Measurements from ENCODE around the gene ITIH4.

ITIH4 gene

DNA sequence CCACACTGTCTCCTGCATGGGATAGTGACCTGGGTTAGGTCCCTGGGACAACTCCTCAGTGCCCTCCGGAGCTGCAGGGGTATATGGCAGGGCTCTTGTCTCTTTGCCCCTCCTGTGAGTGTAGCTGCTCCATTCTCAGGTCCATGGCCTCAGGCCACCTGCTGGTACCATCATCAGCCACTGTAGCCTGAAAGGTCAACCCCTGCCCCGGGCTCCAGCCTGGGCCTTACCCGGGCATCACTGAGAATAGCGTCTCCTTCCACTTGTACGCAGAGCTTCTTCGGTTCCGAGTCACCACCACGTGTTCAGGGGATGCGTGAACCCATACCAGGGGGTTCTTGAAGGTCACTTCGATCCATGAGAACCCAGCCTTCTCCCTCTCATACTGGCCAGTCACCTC is 13.8 kb downstream of the ITIH4 start (continued):
- TF ChIP-seq KLF7 (tag by site-specific recombination; IDR thresholded peaks at IDR 0.05; ENCODE audit: borderline replicate concordance) (no peak), ZNF24 (tag by site-specific recombination; IDR thresholded peaks at IDR 0.05) (no peak), BCL11B (tag by site-specific recombination; IDR thresholded peaks at IDR 0.05; ENCODE audit: low read depth) (no peak), ZNF292 (tag by site-specific recombination; IDR thresholded peaks at IDR 0.05; ENCODE audit: borderline replicate concordance, low read depth) (no peak), HOXD13 (CRISPR knock-in tag; IDR thresholded peaks at IDR 0.05; ENCODE audit: borderline replicate concordance) (no peak), ZNF248 (tag by site-specific recombination; IDR thresholded peaks at IDR 0.05) (no peak)

DNA sequence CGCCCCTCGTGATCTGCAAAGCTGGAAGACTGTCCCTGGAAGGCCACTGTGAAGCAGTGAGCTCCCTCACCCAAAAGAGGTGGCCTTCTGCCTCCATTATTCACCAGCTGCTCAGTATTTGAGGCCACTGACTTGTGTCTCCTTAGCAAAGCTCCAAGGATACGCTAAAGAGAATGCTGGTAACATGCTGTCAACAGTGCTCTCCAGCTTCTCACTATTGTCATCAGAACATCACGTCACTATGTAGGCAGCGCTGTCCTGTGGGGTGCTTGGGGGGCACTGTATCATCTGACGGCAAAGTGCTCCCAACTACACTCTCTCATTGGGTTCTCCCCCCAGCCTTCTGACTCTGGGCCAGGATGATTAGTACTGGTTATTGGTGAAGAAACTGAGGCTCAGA is 14.3 kb downstream of the ITIH4 start:
- CTCF ChIA-PET = interaction anchor here (0.7 to 2.3 kb wide), 2 partner anchors 18 to 25 kb away, joined by 3 to 9 read pairs; no protein-coding TSS in a partner anchor
- Histone ChIP-seq H3K4me1 (ENCODE audit: control insufficient read depth, insufficient read depth, low read length) (no peaks in the 10 kb centered on the region), H3K27ac (ENCODE audit: extremely low read depth, low read depth, low read length) (no peak overlapping the region), H3K36me3 (ENCODE audit: control insufficient read depth in 2 of 2, insufficient read depth in 1 of 2, low read length in 2 of 2) (no peaks in the 10 kb centered on the region), H3K9me3 (ENCODE audit: control insufficient read depth, insufficient read depth, low read depth, low read length) (no peaks in the 10 kb centered on the region), H3K4me3 (ENCODE audit: low read depth, low read length) (no peak overlapping the region)
- TF ChIP-seq ZBTB17 (tag by site-specific recombination; IDR thresholded peaks at IDR 0.05) = no peak
- TF ChIP-seq, protein P1, sequence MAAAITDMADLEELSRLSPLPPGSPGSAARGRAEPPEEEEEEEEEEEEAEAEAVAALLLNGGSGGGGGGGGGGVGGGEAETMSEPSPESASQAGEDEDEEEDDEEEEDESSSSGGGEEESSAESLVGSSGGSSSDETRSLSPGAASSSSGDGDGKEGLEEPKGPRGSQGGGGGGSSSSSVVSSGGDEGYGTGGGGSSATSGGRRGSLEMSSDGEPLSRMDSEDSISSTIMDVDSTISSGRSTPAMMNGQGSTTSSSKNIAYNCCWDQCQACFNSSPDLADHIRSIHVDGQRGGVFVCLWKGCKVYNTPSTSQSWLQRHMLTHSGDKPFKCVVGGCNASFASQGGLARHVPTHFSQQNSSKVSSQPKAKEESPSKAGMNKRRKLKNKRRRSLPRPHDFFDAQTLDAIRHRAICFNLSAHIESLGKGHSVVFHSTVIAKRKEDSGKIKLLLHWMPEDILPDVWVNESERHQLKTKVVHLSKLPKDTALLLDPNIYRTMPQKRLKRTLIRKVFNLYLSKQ (tag by site-specific recombination; IDR thresholded peaks at IDR 0.05; ENCODE audit: borderline replicate concordance) = no peak
- TF ChIP-seq, protein P2, sequence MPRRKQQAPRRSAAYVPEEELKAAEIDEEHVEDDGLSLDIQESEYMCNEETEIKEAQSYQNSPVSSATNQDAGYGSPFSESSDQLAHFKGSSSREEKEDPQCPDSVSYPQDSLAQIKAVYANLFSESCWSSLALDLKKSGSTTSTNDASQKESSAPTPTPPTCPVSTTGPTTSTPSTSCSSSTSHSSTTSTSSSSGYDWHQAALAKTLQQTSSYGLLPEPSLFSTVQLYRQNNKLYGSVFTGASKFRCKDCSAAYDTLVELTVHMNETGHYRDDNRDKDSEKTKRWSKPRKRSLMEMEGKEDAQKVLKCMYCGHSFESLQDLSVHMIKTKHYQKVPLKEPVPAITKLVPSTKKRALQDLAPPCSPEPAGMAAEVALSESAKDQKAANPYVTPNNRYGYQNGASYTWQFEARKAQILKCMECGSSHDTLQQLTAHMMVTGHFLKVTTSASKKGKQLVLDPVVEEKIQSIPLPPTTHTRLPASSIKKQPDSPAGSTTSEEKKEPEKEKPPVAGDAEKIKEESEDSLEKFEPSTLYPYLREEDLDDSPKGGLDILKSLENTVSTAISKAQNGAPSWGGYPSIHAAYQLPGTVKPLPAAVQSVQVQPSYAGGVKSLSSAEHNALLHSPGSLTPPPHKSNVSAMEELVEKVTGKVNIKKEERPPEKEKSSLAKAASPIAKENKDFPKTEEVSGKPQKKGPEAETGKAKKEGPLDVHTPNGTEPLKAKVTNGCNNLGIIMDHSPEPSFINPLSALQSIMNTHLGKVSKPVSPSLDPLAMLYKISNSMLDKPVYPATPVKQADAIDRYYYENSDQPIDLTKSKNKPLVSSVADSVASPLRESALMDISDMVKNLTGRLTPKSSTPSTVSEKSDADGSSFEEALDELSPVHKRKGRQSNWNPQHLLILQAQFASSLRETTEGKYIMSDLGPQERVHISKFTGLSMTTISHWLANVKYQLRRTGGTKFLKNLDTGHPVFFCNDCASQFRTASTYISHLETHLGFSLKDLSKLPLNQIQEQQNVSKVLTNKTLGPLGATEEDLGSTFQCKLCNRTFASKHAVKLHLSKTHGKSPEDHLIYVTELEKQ (tag by site-specific recombination; IDR thresholded peaks at IDR 0.05; ENCODE audit: borderline replicate concordance) = no peak
- no peak for TF ChIP-seq ZNF433 (tag by site-specific recombination; IDR thresholded peaks at IDR 0.05; ENCODE audit: low read depth)
- TF ChIP-seq ZNF114 (tag by site-specific recombination; IDR thresholded peaks at IDR 0.05) = no peak
- TF ChIP-seq, protein P3, sequence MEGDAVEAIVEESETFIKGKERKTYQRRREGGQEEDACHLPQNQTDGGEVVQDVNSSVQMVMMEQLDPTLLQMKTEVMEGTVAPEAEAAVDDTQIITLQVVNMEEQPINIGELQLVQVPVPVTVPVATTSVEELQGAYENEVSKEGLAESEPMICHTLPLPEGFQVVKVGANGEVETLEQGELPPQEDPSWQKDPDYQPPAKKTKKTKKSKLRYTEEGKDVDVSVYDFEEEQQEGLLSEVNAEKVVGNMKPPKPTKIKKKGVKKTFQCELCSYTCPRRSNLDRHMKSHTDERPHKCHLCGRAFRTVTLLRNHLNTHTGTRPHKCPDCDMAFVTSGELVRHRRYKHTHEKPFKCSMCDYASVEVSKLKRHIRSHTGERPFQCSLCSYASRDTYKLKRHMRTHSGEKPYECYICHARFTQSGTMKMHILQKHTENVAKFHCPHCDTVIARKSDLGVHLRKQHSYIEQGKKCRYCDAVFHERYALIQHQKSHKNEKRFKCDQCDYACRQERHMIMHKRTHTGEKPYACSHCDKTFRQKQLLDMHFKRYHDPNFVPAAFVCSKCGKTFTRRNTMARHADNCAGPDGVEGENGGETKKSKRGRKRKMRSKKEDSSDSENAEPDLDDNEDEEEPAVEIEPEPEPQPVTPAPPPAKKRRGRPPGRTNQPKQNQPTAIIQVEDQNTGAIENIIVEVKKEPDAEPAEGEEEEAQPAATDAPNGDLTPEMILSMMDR (tag by site-specific recombination; IDR thresholded peaks at IDR 0.05) = no peak
- no peak for TF ChIP-seq ZNF146 (tag by site-specific recombination; IDR thresholded peaks at IDR 0.05)
- TF ChIP-seq ZNF19 (tag by site-specific recombination; IDR thresholded peaks at IDR 0.05; ENCODE audit: low read depth) = no peak
- no peak for TF ChIP-seq ZNF404 (tag by site-specific recombination; IDR thresholded peaks at IDR 0.05)
- TF ChIP-seq SP3 (tag by site-specific recombination; IDR thresholded peaks at IDR 0.05) = no peak
- no peak for TF ChIP-seq ZNF324 (tag by site-specific recombination; IDR thresholded peaks at IDR 0.05)
- TF ChIP-seq ZNF292 (tag by site-specific recombination; IDR thresholded peaks at IDR 0.05; ENCODE audit: borderline replicate concordance, low read depth) = no peak
- POLR2A ChIA-PET = no interaction called here

DNA sequence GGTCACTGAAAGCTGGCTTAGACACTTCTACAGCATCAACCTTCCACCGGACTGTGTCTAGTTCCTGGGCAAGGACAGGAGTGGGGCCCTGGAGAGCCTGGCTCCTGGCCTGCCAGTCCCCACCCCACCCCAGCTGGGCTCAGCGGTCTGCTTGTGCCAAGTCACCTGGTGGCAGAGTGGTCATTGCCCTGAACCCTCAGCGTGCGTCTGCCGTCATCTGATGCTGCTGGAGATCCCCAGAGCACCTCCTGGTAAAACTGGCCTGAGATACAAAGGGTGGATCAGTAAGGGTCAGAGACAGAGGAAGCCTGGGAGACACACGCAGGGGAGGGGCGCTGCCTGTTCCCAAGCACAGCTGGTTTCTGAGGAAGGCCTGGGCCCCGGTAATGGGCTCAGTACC is 16.7 kb downstream of the ITIH4 start:
- Histone ChIP-seq H3K4me3 (ENCODE audit: low read depth, low read length) (no peak overlapping the region), H3K4me1 (ENCODE audit: control insufficient read depth, insufficient read depth, low read length) (no peaks in the 10 kb centered on the region), H3K36me3 (ENCODE audit: control insufficient read depth in 2 of 2, insufficient read depth in 1 of 2, low read length in 2 of 2) (no peaks in the 10 kb centered on the region), H3K27ac (ENCODE audit: extremely low read depth, low read depth, low read length) (no peak overlapping the region), H3K9me3 (ENCODE audit: control insufficient read depth, insufficient read depth, low read depth, low read length) (no peaks in the 10 kb centered on the region)
- CTCF ChIA-PET = no interaction called here
- POLR2A ChIA-PET = no interaction called here
- TF ChIP-seq, protein P4, sequence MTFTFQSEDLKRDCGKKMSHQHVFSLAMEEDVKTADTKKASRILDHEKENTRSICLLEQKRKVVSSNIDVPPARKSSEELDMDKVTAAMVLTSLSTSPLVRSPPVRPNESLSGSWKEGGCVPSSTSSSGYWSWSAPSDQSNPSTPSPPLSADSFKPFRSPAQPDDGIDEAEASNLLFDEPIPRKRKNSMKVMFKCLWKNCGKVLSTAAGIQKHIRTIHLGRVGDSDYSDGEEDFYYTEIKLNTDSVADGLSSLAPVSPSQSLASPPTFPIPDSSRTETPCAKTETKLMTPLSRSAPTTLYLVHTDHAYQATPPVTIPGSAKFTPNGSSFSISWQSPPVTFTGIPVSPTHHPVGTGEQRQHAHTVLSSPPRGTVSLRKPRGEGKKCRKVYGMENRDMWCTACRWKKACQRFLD (tag by site-specific recombination; IDR thresholded peaks at IDR 0.05) = no peak
- TF ChIP-seq ZNF707 (tag by site-specific recombination; IDR thresholded peaks at IDR 0.05) (no peak), FEZF1 (tag by site-specific recombination; IDR thresholded peaks at IDR 0.05) (no peak), ZNF202 (tag by site-specific recombination; IDR thresholded peaks at IDR 0.05; ENCODE audit: borderline replicate concordance) (no peak), ZNF777 (tag by site-specific recombination; IDR thresholded peaks at IDR 0.05; ENCODE audit: borderline replicate concordance) (no peak), GLI2 (tag by site-specific recombination; IDR thresholded peaks at IDR 0.05; ENCODE audit: borderline replicate concordance, low read depth) (no peak), YY2 (tag by site-specific recombination; IDR thresholded peaks at IDR 0.05) (no peak), ZNF585B (tag by site-specific recombination; IDR thresholded peaks at IDR 0.05) (no peak)
- TF ChIP-seq, protein P5, sequence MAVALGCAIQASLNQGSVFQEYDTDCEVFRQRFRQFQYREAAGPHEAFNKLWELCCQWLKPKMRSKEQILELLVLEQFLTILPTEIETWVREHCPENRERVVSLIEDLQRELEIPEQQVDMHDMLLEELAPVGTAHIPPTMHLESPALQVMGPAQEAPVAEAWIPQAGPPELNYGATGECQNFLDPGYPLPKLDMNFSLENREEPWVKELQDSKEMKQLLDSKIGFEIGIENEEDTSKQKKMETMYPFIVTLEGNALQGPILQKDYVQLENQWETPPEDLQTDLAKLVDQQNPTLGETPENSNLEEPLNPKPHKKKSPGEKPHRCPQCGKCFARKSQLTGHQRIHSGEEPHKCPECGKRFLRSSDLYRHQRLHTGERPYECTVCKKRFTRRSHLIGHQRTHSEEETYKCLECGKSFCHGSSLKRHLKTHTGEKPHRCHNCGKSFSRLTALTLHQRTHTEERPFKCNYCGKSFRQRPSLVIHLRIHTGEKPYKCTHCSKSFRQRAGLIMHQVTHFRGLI (tag by site-specific recombination; IDR thresholded peaks at IDR 0.05) = no peak

All from HEK293 (cell line).